ENCODE measurements around the gene STXBP6. TPM values are rescaled to one million over a fixed set of nuclear protein-coding genes. Genes with fewer than 3 reads are reported as not detected.

The STXBP6 gene
- total and polyA plus RNA-seq, 12 donors: 12.2 to 49.0 (median 24.4) TPM

GRCh38 chr14:25094171-25094907 is 44.4 kb upstream of the STXBP6 start:
- intact Hi-C loops (cut with DNase I): no loop called here
- Histone ChIP-seq H3K27ac (no peak overlapping the region), H3K27me3 (no peaks in the 10 kb centered on the region), H3K4me1 (peaks cover 0 to 3% (median 0%) of the 10 kb centered on the region in 9 donors), H3K9me3 (no peaks in the 10 kb centered on the region), H3K4me3 (no peak overlapping the region), H3K36me3 (no peaks in the 10 kb centered on the region)
- no peak for DNase-seq
- no peak for TF ChIP-seq CTCF (IDR thresholded peaks at IDR 0.05)
- ATAC-seq: no peak
- WGBS, 2 donors: 84 to 88% methylated on average over 9 of the region's 9 CpGs

- no peaks in the 10 kb centered on the region for H3K9me3 ChIP-seq
- TF ChIP-seq CTCF (IDR thresholded peaks at IDR 0.05): no peak
- DNase-seq (no peak), ATAC-seq (no peak)
- H3K27ac ChIP-seq: no peak overlapping the region
- intact Hi-C loops (cut with DNase I): no loop called here
- H3K4me1 ChIP-seq: peaks cover 0 to 3% (median 0%) of the 10 kb centered on the region in 9 donors
- H3K27me3 ChIP-seq: no peaks in the 10 kb centered on the region
- H3K4me3 ChIP-seq: no peak overlapping the region
- 94 to 96% methylated on average over 4 of the region's 4 CpGs for WGBS, 2 donors
- H3K36me3 ChIP-seq: no peaks in the 10 kb centered on the region
Observed at GRCh38 chr14:25092258-25092740, 42.4 kb upstream of the STXBP6 start.

- no peaks in the 10 kb centered on the region for H3K27me3 ChIP-seq
- no peak overlapping the region for H3K4me3 ChIP-seq
- H3K4me1 ChIP-seq: peaks cover 0 to 11% (median 0%) of the 10 kb centered on the region in 9 donors
- intact Hi-C loops (cut with DNase I): no loop called here
- TF ChIP-seq CTCF (IDR thresholded peaks at IDR 0.05): no peak
- H3K9me3 ChIP-seq: no peaks in the 10 kb centered on the region
- ATAC-seq (no peak), DNase-seq (no peak)
- WGBS, 2 donors: 82 to 90% methylated on average over 3 of the region's 3 CpGs
- no peak overlapping the region for H3K27ac ChIP-seq
- no peaks in the 10 kb centered on the region for H3K36me3 ChIP-seq
Observed at GRCh38 chr14:25090716-25091454, 40.9 kb upstream of the STXBP6 start.

GRCh38 chr14:25090256-25090655 is 40.3 kb upstream of the STXBP6 start:
- no peak for DNase-seq
- no peak for TF ChIP-seq CTCF (IDR thresholded peaks at IDR 0.05)
- no peak for ATAC-seq
- intact Hi-C loops (cut with DNase I): no loop called here
- no peaks in the 10 kb centered on the region for H3K36me3 ChIP-seq
- no peak overlapping the region for H3K4me3 ChIP-seq
- no peaks in the 10 kb centered on the region for H3K9me3 ChIP-seq
- 20 to 31% methylated on average over 2 of the region's 2 CpGs for WGBS, 2 donors
- no peaks in the 10 kb centered on the region for H3K27me3 ChIP-seq
- H3K4me1 ChIP-seq: peaks cover 0 to 11% (median 0%) of the 10 kb centered on the region in 9 donors
- H3K27ac ChIP-seq: no peak overlapping the region
